Measurements from ENCODE around the gene P2RX2. TPM values are rescaled to one million over a fixed set of nuclear protein-coding genes. Genes with fewer than 3 reads are reported as not detected.

P2RX2 gene
- total RNA-seq, 1 donor from 2014 or later = not detected

GRCh38 chr12:132641811-132642650 lies 23.5 kb downstream of the P2RX2 start:
- H3K36me3 ChIP-seq (ENCODE audit: insufficient read depth, low read length) = peaks cover 3% of the 10 kb centered on the region
- H3K9ac ChIP-seq (ENCODE audit: low read length) = no peak overlapping the region
- no peak overlapping the region for H2AFZ ChIP-seq (ENCODE audit: low read depth, low read length)
- no peak overlapping the region for H3K4me2 ChIP-seq (ENCODE audit: low read length)
- Mint-ChIP-seq H3K4me3 (ENCODE audit: unreplicated experiment) (no peak overlapping the region), H3K36me3 (ENCODE audit: low read depth, unreplicated experiment) (peaks cover 13% of the 10 kb centered on the region), H3K9me3 (ENCODE audit: unreplicated experiment) (no peaks in the 10 kb centered on the region), H3K27me3 (ENCODE audit: low read depth, unreplicated experiment) (peaks cover 7% of the 10 kb centered on the region), H3K4me1 (ENCODE audit: low read depth, unreplicated experiment) (peaks cover 3% of the 10 kb centered on the region), H3K27ac (ENCODE audit: unreplicated experiment) (no peak overlapping the region)
- no peaks in the 10 kb centered on the region for H3K4me1 ChIP-seq (ENCODE audit: insufficient read depth, low read length)
- FAIRE-seq = no peak
- peaks cover 4% of the 10 kb centered on the region for H4K20me1 ChIP-seq (ENCODE audit: insufficient read depth, low read length)
- no peak overlapping the region for H3K4me3 ChIP-seq (ENCODE audit: insufficient read depth, low read depth, low read length)
- TF ChIP-seq, protein P1, sequence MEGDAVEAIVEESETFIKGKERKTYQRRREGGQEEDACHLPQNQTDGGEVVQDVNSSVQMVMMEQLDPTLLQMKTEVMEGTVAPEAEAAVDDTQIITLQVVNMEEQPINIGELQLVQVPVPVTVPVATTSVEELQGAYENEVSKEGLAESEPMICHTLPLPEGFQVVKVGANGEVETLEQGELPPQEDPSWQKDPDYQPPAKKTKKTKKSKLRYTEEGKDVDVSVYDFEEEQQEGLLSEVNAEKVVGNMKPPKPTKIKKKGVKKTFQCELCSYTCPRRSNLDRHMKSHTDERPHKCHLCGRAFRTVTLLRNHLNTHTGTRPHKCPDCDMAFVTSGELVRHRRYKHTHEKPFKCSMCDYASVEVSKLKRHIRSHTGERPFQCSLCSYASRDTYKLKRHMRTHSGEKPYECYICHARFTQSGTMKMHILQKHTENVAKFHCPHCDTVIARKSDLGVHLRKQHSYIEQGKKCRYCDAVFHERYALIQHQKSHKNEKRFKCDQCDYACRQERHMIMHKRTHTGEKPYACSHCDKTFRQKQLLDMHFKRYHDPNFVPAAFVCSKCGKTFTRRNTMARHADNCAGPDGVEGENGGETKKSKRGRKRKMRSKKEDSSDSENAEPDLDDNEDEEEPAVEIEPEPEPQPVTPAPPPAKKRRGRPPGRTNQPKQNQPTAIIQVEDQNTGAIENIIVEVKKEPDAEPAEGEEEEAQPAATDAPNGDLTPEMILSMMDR (IDR thresholded peaks at IDR 0.05; ENCODE audit: insufficient read depth, low read depth, low read length) = no peak
- TF ChIP-seq EZH2 (IDR thresholded peaks at IDR 0.05; ENCODE audit: insufficient read depth, low read length) = no peak
- H3K27ac ChIP-seq (ENCODE audit: low read depth, low read length) = no peak overlapping the region
- no peaks in the 10 kb centered on the region for H3K27me3 ChIP-seq (ENCODE audit: insufficient read depth, low read length)
- H3K79me2 ChIP-seq (ENCODE audit: insufficient read depth, low read length) = no peaks in the 10 kb centered on the region
- no peak for DNase-seq (ENCODE audit: low read depth)
- H3K9me3 ChIP-seq (ENCODE audit: insufficient read depth, low read depth, low read length) = no peaks in the 10 kb centered on the region

DNA sequence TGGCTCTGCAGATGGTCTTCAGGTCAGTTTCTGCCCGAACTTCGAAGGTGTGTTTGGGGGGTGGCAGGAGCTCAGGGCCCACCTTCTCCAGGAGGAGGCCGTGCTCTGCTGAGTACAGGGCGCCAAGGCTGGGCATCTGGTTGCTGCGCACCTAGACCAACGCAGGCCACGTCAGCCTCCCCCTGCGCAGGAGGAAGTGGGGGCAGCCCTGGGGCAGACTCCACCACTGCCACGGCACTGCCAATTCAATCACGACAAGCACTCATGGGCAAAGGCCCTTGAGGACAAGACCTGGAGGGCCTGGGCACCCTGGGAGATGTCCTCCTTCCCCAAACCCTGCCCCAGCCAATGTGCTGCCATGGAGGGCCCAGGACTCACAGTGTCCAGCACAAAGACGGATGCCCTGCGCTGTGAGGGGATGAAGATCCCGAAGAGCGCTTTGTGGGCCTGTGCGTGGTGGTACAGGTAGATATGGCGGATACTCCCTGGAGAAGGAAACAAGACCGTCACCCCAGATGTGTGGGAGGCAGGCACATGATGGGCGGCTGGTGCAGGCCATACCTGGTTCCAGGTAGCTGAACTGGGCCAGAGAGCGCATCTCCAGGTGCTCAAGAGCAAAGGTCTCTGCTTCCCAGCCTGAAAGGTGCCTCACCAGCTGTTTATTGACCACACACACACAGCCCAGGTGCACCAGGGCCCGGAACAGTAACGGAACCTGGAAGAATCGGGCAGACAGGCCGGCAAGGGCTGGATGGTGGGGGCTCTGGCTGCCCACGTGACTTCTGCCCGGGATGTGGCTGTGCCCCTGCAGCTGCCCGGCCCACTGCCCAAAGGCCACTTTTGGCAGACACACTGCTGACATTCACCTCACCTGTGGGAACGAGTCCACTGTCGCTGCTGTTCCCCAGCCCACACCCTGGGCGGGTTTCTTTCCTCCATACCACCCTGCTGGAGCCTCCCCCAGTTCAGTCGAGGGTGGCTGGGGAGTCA lies 24.6 kb downstream of the P2RX2 start:
- Mint-ChIP-seq H3K27me3 (ENCODE audit: low read depth, unreplicated experiment) (peaks cover 7% of the 10 kb centered on the region), H3K36me3 (ENCODE audit: low read depth, unreplicated experiment) (peaks cover 13% of the 10 kb centered on the region), H3K4me3 (ENCODE audit: unreplicated experiment) (no peak overlapping the region), H3K27ac (ENCODE audit: unreplicated experiment) (no peak overlapping the region), H3K9me3 (ENCODE audit: unreplicated experiment) (no peaks in the 10 kb centered on the region), H3K4me1 (ENCODE audit: low read depth, unreplicated experiment) (peaks cover 3% of the 10 kb centered on the region)
- H3K4me3 ChIP-seq (ENCODE audit: insufficient read depth, low read depth, low read length) = no peak overlapping the region
- DNase-seq (ENCODE audit: low read depth) = no peak
- peaks cover 4% of the 10 kb centered on the region for H4K20me1 ChIP-seq (ENCODE audit: insufficient read depth, low read length)
- H3K9ac ChIP-seq (ENCODE audit: low read length) = no peak overlapping the region
- H3K27me3 ChIP-seq (ENCODE audit: insufficient read depth, low read length) = no peaks in the 10 kb centered on the region
- H3K4me2 ChIP-seq (ENCODE audit: low read length) = no peak overlapping the region
- TF ChIP-seq, protein P1 (IDR thresholded peaks at IDR 0.05; ENCODE audit: insufficient read depth, low read depth, low read length) = no peak
- TF ChIP-seq EZH2 (IDR thresholded peaks at IDR 0.05; ENCODE audit: insufficient read depth, low read length) = no peak
- no peaks in the 10 kb centered on the region for H3K9me3 ChIP-seq (ENCODE audit: insufficient read depth, low read depth, low read length)
- H2AFZ ChIP-seq (ENCODE audit: low read depth, low read length) = no peak overlapping the region
- no peak overlapping the region for H3K27ac ChIP-seq (ENCODE audit: low read depth, low read length)
- H3K79me2 ChIP-seq (ENCODE audit: insufficient read depth, low read length) = no peaks in the 10 kb centered on the region
- no peaks in the 10 kb centered on the region for H3K4me1 ChIP-seq (ENCODE audit: insufficient read depth, low read length)
- FAIRE-seq = no peak
- H3K36me3 ChIP-seq (ENCODE audit: insufficient read depth, low read length) = peaks cover 8% of the 10 kb centered on the region

Data from astrocyte (in vitro differentiated cells and primary cell).